Superior temporal gyrus (tissue), 1 donor: ENCODE results near the gene TCF7L2.
A peak's percentile ranks its signal among the peaks of the same experiment; 100 is the strongest.

Experiments
- DNase-seq: peaks from one replicate; pipeline ENCODE4 v3.0.0-alpha.2; 2016; ENCODE audit errors: extremely low spot score

TCF7L2 gene

GRCh38 chr10:113021268-113022040, 71.4 kb downstream of the TCF7L2 start:
- no peak for DNase-seq

GRCh38 chr10:113022265-113022664, 72.2 kb downstream of the TCF7L2 start:
- DNase-seq: no peak

- no peak for DNase-seq
Measured at GRCh38 chr10:113023017-113023416, 73.0 kb downstream of the TCF7L2 start.

GRCh38 chr10:113024930-113025329, 74.9 kb downstream of the TCF7L2 start:
- no peak for DNase-seq

GRCh38 chr10:113025487-113025886, 75.4 kb downstream of the TCF7L2 start:
- no peak for DNase-seq

- no peak for DNase-seq
Measured at GRCh38 chr10:113026679-113027078, 76.6 kb downstream of the TCF7L2 start.

- DNase-seq: no peak
Measured at GRCh38 chr10:113027230-113027573, 77.2 kb downstream of the TCF7L2 start.

GRCh38 chr10:113027574-113028455, 77.8 kb downstream of the TCF7L2 start:
- DNase-seq: peak; percentile 53

GRCh38 chr10:113028456-113029440, 78.7 kb downstream of the TCF7L2 start:
- DNase-seq: no peak

GRCh38 chr10:113030453-113030852, 80.4 kb downstream of the TCF7L2 start:
- no peak for DNase-seq

- no peak for DNase-seq
Measured at GRCh38 chr10:113031147-113031546, 81.1 kb downstream of the TCF7L2 start.

- no peak for DNase-seq
Measured at GRCh38 chr10:113033991-113034390, 83.9 kb downstream of the TCF7L2 start.

- DNase-seq: no peak
Measured at GRCh38 chr10:113035732-113036312, 85.8 kb downstream of the TCF7L2 start.

- no peak for DNase-seq
Measured at GRCh38 chr10:113036619-113037018, 86.6 kb downstream of the TCF7L2 start.

- no peak for DNase-seq
Measured at GRCh38 chr10:113037218-113037617, 87.2 kb downstream of the TCF7L2 start.

GRCh38 chr10:113038183-113038582, 88.1 kb downstream of the TCF7L2 start:
- no peak for DNase-seq

GRCh38 chr10:113038985-113039384, 88.9 kb downstream of the TCF7L2 start:
- no peak for DNase-seq

- no peak for DNase-seq
Measured at GRCh38 chr10:113041324-113041723, 91.3 kb downstream of the TCF7L2 start.

GRCh38 chr10:113041841-113042750, 92.0 kb downstream of the TCF7L2 start:
- DNase-seq: no peak

- no peak for DNase-seq
Measured at GRCh38 chr10:113042868-113043267, 92.8 kb downstream of the TCF7L2 start.
